Measurements from ENCODE around the gene FSTL4.

Gene FSTL4

DNA sequence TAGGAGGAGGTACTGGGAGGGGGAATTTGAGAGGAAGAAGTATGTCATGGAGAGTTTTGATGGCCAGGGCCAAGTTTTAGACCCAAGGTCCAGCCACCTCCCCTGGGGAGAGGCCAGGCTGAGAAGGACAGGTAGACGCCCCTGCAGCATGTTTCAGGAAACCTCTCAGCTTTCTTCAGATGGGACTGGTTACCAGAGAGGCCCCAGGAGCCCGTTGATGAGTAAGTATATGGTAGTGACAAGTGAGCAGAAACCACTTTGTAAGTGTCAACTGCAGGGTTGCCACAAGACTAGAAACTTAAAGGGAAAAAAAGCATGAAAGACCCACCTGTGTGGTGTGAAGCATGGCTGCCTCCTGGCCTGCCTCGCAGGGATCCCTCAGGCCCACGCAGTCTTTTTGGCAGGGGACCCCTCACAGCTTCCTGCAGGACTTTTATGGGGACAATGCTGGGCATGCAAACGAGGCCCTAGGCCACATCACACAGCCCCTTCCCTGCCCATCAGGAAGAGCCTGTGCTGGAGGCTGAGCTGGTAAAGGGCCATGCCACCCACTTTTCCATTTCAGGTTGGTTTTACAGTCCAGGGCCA, 255.9 kb downstream of the FSTL4 start:
- no peaks in the 10 kb centered on the region for H3F3A ChIP-seq (ENCODE audit: insufficient read depth, low read length)
- H3K79me2 ChIP-seq (ENCODE audit: low read length): no peaks in the 10 kb centered on the region
- no peak for DNase-seq
- no peaks in the 10 kb centered on the region for H3K4me1 ChIP-seq (ENCODE audit: low read length)
- no peak overlapping the region for H3K4me3 ChIP-seq (ENCODE audit: low read length)
- no peak overlapping the region for H3K4me2 ChIP-seq (ENCODE audit: low read depth, low read length)
- no peak overlapping the region for H3K27ac ChIP-seq (ENCODE audit: low read length)
- H4K20me1 ChIP-seq (ENCODE audit: insufficient read depth, low read length): no peaks in the 10 kb centered on the region
- H3K27me3 ChIP-seq (replicated peaks; ENCODE audit: insufficient read depth, low read length): no peaks in the 10 kb centered on the region
- H3K9ac ChIP-seq (ENCODE audit: low read length): no peak overlapping the region
- TF ChIP-seq EZH2phosphoT487 (IDR thresholded peaks at IDR 0.05; ENCODE audit: low read length) (no peak), EZH2 (optimal IDR thresholded peaks at IDR 0.05; ENCODE audit: low read depth, low read length) (no peak)
- TF ChIP-seq, protein P1, sequence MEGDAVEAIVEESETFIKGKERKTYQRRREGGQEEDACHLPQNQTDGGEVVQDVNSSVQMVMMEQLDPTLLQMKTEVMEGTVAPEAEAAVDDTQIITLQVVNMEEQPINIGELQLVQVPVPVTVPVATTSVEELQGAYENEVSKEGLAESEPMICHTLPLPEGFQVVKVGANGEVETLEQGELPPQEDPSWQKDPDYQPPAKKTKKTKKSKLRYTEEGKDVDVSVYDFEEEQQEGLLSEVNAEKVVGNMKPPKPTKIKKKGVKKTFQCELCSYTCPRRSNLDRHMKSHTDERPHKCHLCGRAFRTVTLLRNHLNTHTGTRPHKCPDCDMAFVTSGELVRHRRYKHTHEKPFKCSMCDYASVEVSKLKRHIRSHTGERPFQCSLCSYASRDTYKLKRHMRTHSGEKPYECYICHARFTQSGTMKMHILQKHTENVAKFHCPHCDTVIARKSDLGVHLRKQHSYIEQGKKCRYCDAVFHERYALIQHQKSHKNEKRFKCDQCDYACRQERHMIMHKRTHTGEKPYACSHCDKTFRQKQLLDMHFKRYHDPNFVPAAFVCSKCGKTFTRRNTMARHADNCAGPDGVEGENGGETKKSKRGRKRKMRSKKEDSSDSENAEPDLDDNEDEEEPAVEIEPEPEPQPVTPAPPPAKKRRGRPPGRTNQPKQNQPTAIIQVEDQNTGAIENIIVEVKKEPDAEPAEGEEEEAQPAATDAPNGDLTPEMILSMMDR (IDR thresholded peaks at IDR 0.05; ENCODE audit: low read length): no peak
- H3K9me3 ChIP-seq (replicated peaks; ENCODE audit: insufficient read depth, low read length): no peaks in the 10 kb centered on the region
- H3K36me3 ChIP-seq (replicated peaks; ENCODE audit: insufficient read depth, low read length): no peaks in the 10 kb centered on the region
- no peaks in the 10 kb centered on the region for H3K9me2 ChIP-seq (replicated peaks; ENCODE audit: insufficient read depth, low read length)
- H2AFZ ChIP-seq (ENCODE audit: low read length): no peak overlapping the region

DNA sequence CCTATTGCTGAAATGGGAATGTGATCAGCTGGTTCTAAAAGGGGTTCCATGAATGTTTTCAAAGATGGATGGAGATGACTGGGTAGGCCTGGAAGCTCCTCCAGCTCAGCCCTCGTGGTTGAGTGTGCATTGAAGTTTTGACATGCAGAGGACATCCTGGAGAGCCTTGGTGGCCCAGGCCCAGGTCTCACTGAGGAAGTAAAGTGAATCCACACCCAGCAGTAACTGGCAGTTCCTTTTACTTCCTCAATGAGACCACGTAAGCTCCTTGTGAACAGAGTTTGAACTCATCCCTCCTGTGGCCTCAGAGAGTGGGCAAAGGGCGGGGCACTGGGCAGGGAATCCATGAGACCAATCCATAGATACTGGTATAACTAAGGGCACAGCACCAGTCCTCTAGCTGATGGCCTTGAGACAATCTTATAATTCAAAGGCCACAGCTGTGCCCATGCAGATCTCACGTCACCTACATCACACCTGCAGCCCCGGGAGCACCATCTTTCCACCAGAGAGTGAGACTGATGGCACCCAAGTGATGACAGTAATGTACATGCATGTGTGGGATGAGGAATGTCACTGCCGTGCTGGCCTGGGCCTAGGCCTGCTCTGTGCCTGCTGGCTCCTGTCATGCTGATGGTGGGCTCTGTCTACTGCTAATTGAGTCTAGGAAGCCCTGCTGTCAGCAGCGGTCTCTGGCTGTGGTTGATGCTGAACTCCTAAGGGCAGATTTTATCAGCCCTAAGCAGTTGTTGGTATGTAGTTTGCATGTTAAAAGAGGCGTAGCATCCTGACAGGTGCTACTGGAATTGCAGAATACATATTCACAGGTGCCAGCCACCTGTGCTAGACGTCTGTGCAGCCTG, 257.8 kb downstream of the FSTL4 start:
- no peak for DNase-seq
- Histone ChIP-seq H3K9me3 (replicated peaks; ENCODE audit: insufficient read depth, low read length) (no peaks in the 10 kb centered on the region), H3K27me3 (replicated peaks; ENCODE audit: insufficient read depth, low read length) (no peaks in the 10 kb centered on the region), H3K4me3 (ENCODE audit: low read length) (no peak overlapping the region), H3K79me2 (ENCODE audit: low read length) (no peaks in the 10 kb centered on the region), H3K4me1 (ENCODE audit: low read length) (no peaks in the 10 kb centered on the region), H3F3A (ENCODE audit: insufficient read depth, low read length) (no peaks in the 10 kb centered on the region), H3K9ac (ENCODE audit: low read length) (no peak overlapping the region), H3K36me3 (replicated peaks; ENCODE audit: insufficient read depth, low read length) (no peaks in the 10 kb centered on the region), H4K20me1 (ENCODE audit: insufficient read depth, low read length) (no peaks in the 10 kb centered on the region), H2AFZ (ENCODE audit: low read length) (no peak overlapping the region), H3K27ac (ENCODE audit: low read length) (no peak overlapping the region), H3K9me2 (replicated peaks; ENCODE audit: insufficient read depth, low read length) (no peaks in the 10 kb centered on the region), H3K4me2 (ENCODE audit: low read depth, low read length) (no peak overlapping the region)
- TF ChIP-seq EZH2phosphoT487 (IDR thresholded peaks at IDR 0.05; ENCODE audit: low read length): no peak
- TF ChIP-seq, protein P1 (IDR thresholded peaks at IDR 0.05; ENCODE audit: low read length): no peak
- TF ChIP-seq EZH2 (optimal IDR thresholded peaks at IDR 0.05; ENCODE audit: low read depth, low read length): no peak

DNA sequence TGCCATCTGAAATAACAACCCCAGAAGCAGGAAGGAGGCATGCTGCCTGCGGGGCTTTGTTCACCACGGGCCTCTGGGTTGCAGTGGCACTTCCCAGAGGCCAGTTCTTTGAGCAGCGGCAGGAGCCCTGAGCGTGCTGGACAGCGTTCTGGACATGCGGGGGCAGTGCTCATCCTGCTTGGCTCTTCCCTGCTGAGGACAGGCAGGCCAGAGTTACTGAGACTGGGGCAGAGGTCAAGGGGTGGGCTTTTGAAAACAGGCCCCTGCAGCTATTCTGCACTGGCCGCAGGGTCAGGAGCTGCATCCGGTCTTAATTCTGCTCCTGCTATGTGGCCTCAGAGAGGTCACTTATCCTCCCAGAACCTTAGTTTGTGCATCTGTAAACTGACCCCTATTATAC, 258.6 kb downstream of the FSTL4 start:
- H3K4me2 ChIP-seq (ENCODE audit: low read depth, low read length): no peak overlapping the region
- no peaks in the 10 kb centered on the region for H3F3A ChIP-seq (ENCODE audit: insufficient read depth, low read length)
- H3K79me2 ChIP-seq (ENCODE audit: low read length): no peaks in the 10 kb centered on the region
- H3K27ac ChIP-seq (ENCODE audit: low read length): no peak overlapping the region
- H3K9me2 ChIP-seq (replicated peaks; ENCODE audit: insufficient read depth, low read length): no peaks in the 10 kb centered on the region
- no peaks in the 10 kb centered on the region for H3K36me3 ChIP-seq (replicated peaks; ENCODE audit: insufficient read depth, low read length)
- no peak for DNase-seq
- H2AFZ ChIP-seq (ENCODE audit: low read length): no peak overlapping the region
- H3K4me1 ChIP-seq (ENCODE audit: low read length): no peaks in the 10 kb centered on the region
- TF ChIP-seq EZH2phosphoT487 (IDR thresholded peaks at IDR 0.05; ENCODE audit: low read length) (no peak), EZH2 (optimal IDR thresholded peaks at IDR 0.05; ENCODE audit: low read depth, low read length) (no peak)
- TF ChIP-seq, protein P1 (IDR thresholded peaks at IDR 0.05; ENCODE audit: low read length): no peak
- no peak overlapping the region for H3K4me3 ChIP-seq (ENCODE audit: low read length)
- H3K9ac ChIP-seq (ENCODE audit: low read length): no peak overlapping the region
- no peaks in the 10 kb centered on the region for H4K20me1 ChIP-seq (ENCODE audit: insufficient read depth, low read length)
- no peaks in the 10 kb centered on the region for H3K27me3 ChIP-seq (replicated peaks; ENCODE audit: insufficient read depth, low read length)
- H3K9me3 ChIP-seq (replicated peaks; ENCODE audit: insufficient read depth, low read length): no peaks in the 10 kb centered on the region
